HL-60 (cell line): Measurements from ENCODE around the gene FAM3A.

Experiments used
- CTCF ChIP-seq: IDR thresholded peaks from one replicate; pipeline ENCODE4 v1.5.1; 2011; ENCODE audit warnings: low read length, control low read depth, inconsistent platforms; ENCODE audit not compliant: insufficient read depth
- POLR2AphosphoS5 ChIP-seq: IDR thresholded peaks from 2 replicates; pipeline ENCODE4 v1.6.1; 2012; ENCODE audit warnings: low read depth
- REST ChIP-seq: IDR thresholded peaks from 2 replicates; pipeline ENCODE4 v1.6.1; 2012; ENCODE audit warnings: low read depth; ENCODE audit not compliant: insufficient replicate concordance

- TF ChIP-seq CTCF, result no peak
- TF ChIP-seq POLR2AphosphoS5, result no peak
- no peak for TF ChIP-seq REST
Observed at GRCh38 chrX:154530286-154530685, 14.3 kb upstream of the FAM3A start.
